HT-29 (cell line): Measurements from ENCODE around the gene CDC25B. TPM values are rescaled to one million over a fixed set of nuclear protein-coding genes. Genes with fewer than 3 reads are reported as not detected.
"Not testable (repeated sequence)": the region's sequence is repeated elsewhere in the genome, so short reads cannot be mapped to it uniquely, and the experiment has no call there.

Experiments
- DNase-seq: peaks from one replicate; pipeline ENCODE4 v3.0.0-alpha.2; 2015; ENCODE audit warnings: low spot score
- total RNA-seq: library from RNA; depleted of rRNA; stranded (reverse); fragments of >200 nt; shearing (Covaris generic); gene quantifications from 2 replicates; pipeline ENCODE4 v1.2.3, GENCODE V29; 2014

CDC25B gene
- total RNA-seq, 1 experiment from 2014 or later: 71.1 TPM

DNA sequence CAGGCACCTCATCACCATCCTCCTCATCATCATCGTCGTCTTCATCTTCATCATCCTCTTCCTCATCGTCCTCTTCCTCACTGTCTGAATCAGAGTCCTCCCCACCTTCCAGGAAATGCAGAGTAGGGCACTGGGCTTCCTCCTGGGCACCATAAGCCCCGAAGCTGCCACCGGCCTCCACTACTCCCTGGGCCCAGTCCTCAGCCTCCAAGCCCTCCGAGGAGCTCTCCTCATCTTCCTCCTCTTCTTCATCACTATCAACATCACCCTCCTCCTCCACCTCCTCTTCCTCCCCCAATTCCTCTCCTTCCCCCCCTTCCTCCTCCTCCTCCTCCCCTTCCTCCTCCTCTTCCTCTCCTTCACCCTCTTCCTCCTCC is 11.3 kb upstream of the CDC25B start:
- DNase-seq: no peak

DNA sequence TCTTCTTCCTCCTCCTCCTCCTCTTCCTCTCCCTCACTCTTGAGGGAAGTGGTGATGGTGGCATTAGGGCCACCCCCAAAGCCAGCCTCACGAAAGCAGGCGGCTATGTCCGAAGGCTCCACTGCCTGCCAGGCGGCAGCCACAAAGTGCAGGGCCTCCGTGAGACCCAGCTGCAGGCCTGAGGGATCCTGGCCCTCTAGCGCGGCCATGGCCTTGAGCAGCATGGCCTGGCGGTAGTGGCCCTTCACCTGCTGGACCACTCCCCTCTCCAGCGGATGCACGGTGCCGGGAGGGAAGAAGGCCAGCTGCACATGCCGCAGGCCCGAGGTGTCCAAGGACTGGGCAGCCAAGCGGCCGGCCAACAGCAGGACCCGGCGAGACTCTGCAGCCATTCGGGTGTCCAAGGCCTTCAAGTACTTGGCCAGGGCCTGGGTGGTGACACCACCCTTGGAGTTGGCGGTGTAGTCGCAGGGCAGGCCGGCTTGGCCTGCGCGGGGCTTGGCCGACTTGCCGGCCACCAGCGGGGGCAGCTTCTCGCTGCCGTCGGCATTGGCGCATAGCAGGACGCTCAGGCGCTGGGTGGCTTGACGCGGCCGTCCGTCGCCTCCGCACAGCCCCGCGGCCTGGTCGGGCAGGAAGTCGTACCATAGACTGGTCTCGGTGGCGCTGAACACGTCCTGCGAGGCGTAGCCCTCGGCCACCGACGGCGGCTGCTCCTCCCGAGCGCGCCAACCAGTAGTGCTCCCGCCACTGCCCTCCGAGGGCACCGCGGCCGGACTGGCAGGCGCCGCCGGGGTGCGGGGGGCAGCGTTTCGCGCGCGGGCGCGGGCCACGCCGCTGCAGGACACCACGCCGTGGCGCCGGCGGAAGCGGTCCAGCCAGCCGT is 10.6 kb upstream of the CDC25B start:
- DNase-seq: peak; percentile 40

DNA sequence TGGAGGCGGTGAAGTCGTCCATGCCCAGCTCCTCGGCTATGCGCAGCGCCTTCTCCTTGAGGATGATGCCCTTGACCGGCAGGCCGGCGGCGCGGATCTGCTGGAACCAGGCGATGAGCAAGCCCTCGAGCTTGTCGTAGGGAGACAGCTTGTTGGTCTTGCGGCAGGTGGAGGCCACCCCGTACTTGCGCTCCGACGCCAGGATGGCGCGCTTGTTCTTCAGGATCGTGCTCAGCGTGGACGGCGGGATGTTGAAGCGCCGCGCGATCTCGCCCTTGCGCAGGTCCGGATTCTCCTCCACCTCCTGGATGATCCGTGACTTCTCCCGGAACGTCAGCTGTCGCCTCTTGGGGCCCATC is 10.0 kb upstream of the CDC25B start:
- DNase-seq: peak; percentile 44

DNA sequence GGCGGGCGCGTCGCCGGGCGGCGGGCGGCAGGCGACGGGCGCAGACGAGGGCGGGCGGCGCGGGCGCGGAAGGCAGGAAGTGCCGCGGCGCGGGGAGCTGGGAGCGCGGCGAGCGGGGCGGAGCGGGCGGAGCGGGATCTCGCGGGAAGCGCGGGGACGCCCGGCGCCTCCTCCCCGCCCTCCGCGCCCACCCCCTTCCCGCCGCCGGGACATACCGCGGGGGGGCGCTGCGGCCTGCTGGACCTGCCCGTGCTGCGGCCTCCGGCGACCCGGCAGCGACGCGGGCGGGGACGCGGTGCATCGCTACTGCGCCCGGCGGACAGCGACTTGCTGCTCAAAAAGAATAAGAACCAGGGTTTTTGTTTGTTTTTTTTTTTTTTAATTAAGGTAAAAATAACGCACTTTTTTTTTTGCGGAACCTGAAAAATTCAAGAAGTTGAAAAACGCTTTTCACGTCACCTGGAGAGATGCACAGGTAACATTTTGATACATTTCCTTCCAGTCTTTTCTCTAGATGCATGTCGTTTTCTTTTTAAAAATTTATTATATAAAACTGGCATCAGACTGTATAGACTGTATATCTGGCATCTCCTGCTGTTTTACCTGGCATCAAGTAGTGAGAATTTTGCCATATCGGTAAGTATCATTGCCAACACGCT is 9.3 kb upstream of the CDC25B start, which contains the start of gene CENPB:
Gene CENPB (minus strand): TSS at position 76 of the 659 bp plus-strand sequence. CDS start 257 bp downstream, outside the sequence.
- DNase-seq: peak; percentile 87

DNA sequence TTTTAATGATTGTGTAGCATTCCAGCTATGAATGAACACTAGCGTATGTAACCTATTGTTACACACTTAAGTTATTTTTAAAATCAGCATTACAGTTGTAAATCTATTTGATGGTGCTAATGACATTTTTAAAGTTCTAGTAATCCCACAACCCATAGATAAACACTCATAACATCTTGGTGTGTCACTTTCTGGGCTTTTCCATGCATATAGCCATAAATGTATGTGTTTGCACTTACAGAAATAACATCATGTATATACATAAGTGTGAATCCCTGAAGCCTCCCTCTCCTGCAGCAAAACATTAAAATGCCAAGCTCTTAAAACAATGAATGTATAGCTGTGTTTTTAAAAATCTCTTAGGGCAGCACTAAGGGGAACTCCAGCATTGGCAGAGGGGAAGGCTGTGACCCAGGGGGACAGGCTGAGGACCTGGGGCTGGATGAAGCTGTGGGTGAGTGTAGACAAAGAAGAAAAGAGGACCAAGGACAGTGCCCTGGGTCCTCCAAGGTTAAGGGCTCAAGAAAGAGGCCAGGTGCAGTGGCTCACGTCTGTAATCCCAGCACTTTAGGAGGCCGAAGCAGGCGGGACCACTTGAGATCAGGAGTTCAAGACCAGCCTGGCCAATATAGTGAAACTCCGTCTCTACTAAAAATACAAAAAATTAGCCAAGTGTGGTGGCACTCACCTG is 8.6 kb upstream of the CDC25B start:
- no peak for DNase-seq

DNA sequence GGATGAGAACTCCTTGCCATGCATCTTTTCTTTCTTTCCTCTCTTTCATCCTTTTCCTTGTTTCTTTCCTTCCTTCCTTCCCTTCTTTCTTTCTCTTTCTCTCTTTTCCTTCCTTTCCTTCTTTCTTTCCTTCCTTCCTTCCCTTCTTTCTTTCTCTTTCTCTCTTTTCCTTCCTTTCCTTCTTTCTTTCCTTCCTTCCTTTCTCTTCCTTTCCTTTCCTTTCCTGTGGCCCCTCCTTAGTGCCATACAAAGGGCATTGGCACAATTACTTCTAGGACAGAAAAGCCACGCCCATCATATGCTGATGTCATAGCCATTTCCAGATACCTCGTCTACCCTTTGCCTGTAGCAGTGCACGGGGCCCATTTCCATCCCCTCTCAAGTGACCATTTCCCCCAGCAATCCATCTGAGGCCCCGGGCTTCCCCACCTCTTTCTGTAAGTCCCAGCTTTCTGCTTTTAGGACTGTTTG is 7.4 kb upstream of the CDC25B start:
- no peak for DNase-seq

GRCh38 chr20:3789201-3789600 is 6.9 kb upstream of the CDC25B start:
- not testable (repeated sequence) for DNase-seq

DNA sequence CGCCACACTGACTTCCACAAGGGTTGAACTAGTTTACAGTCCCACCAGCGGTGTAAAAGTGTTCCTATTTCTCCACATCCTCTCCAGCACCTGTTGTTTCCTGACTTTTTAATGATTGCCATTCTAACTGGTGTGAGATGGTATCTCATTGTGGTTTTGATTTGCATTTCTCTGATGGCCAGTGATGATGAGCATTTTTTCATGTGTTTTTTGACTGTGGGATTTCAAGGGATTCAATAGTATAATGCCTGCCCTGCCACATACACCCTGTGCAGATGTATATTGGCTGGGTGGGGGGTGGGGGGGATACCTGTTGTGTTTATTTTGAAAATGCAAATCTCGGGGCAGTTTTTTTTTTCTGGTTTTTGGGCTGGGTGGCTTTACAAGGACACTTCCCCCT is 1.9 kb upstream of the CDC25B start:
- DNase-seq: not testable (repeated sequence)

DNA sequence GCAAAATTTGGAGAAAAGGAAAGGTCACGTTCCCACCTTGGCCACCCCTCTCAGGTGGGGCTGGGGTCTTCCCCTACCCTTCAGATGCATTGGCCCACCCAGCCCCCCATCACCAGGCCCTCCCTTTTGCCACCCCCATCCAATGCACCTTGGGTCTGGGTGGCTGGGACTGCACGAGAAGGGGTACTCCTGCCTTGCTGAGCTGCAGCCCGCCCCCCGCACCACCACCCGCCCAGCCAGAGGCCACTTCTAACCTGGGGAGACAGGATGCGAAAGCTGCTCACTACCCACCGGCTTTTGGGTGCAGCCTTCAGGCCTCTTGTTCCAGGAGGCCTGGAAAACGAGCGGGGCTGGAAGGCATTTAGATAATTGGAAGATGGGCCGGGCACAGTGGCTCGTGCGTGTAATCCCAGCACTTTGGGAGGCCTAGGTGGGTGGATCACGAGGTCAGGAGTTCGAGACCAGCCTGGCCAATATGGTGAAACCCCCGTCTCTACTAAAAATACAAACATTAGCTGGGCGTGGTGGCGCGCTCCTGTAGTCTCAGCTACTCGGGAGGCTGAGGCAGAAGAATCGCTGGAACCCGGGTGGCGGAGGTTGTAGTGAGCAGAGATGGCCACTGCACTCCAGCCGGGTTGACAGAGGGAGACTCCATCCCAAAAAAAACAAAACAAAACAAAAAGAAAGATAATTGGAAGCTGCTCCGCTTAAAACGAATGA is 1.2 kb upstream of the CDC25B start:
- DNase-seq: no peak

DNA sequence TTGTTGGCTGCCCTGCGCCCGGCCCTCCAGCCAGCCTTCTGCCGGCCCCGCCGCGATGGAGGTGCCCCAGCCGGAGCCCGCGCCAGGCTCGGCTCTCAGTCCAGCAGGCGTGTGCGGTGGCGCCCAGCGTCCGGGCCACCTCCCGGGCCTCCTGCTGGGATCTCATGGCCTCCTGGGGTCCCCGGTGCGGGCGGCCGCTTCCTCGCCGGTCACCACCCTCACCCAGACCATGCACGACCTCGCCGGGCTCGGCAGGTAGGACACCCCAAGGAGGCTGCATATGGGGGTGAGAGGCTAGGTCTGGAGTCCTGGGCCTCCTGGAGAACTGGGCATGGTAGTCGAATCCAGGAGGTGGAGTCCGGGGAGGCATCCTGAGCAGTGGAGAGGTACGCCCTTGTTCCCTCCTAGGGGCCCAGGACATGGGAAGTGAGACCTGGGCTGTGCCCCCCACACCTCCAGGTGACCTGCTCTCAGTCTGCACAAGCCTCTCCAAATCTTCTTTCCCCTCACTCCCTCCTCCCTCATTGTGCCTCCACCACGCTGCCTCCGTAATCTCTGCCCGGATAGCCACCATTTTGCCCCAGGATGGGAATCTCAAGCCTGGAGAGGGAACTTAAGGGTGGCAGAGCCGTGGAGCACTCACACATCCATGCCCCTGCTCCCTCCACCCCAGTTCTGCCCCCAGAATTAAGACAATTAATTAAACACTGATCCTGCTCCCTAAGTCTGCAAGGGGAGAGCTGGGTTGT is 541 bp downstream of the CDC25B start:
- DNase-seq: peak; percentile 41

DNA sequence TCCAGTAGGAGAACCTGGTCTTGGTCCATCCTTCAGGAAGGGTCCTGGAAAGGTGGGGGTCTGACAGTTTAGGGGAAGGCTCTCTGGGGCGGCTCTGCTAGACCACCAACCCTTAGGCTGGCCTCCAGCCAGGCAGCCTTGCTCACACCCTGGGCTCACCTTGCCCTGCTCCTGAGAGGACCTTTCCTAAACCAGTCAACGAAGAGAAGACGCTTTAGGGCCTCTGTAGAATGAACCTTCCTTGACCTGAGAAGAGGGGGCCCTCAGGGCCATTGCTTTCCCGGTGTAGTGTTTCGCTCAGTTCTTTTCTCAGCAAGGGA is 1.1 kb downstream of the CDC25B start:
- no peak for DNase-seq

DNA sequence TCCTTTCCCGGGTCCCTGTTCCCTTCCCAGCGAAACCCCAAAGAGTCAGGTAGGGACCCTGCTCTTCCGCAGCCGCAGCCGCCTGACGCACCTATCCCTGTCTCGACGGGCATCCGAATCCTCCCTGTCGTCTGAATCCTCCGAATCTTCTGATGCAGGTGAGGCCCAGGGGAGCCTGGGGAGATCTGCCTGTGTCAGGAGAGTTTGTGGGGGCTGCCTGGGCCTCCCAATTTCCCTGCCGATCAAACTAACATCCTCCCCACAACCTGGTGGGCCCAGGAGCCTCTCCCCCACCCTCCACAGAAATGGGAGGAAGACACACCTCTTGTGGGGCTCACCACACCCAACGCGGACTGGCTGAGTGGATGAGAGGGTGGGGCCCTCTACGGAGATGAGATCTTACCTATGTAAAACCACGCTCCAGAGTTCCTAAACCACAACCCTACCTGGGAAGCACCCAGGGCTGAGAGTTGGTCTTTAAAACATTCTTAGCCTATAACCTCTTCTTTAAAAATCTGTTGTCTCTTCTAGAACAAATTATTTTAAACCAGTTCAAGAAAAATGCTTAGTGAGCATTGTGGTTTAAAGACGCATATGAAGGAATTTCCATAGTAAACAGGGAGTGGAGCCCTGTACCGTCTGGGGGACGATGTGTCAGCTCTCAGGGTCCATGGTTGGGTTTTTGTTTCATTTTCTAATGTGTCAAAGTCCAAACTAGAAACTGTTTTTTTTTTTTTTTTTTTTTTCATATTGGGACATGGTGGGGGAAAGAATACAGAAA is 1.7 kb downstream of the CDC25B start:
- no peak for DNase-seq

DNA sequence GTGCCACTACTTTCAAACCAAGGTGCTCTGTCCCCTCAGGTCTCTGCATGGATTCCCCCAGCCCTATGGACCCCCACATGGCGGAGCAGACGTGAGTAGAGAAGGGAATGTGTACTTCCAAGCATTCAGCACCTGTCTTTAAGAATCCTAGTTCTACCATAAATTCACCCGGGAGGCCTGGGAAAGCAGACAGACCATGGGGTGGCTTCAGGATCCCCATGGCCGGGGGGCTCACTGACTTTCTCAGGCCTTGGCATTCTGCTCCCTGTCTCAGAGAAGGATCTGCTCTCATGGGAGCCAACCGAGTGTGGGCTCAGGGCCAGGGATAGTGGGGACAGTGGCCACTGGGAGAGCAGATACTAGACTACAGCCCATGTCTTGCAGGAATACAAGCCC is 2.3 kb downstream of the CDC25B start:
- no peak for DNase-seq

- no peak for DNase-seq
Observed at GRCh38 chr20:3798908-3799248, 2.8 kb downstream of the CDC25B start.

DNA sequence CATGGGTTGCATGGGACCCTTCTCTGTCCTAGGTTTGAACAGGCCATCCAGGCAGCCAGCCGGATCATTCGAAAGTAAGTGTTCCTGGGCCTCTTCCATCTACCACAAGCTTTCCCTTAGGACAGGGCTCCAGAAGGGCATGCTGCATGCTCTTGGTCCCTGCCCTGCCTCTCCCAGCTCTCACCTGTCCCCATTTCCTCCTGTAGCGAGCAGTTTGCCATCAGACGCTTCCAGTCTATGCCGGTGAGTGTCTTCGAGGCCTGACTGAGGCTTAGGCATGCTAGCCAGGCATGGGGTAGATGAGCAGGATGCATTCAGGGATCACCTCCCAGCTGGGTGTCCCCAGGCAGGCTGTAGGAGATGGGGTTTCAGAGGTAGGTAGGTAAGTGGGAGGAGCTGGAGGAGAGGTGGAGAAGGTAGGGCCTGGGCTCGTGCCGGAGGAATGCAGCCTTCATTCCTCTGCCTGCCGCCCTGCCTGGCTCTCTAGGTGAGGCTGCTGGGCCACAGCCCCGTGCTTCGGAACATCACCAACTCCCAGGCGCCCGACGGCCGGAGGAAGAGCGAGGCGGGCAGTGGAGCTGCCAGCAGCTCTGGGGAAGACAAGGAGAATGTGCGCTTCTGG is 4.3 kb downstream of the CDC25B start:
- no peak for DNase-seq

DNA sequence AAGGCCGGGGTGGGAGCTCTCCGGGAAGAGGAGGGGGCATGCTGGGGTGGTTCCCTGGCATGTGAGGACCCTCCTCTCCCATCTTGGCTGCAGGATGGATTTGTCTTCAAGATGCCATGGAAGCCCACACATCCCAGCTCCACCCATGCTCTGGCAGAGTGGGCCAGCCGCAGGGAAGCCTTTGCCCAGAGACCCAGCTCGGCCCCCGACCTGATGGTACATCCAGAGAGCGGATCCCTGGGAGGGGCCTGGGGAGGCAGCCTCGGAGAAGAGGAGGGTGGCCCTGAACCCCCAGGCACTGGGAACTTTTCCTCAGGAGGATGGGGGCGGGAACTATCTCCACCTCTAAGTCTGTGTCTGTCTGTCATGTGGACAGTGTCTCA is 4.8 kb downstream of the CDC25B start:
- DNase-seq: no peak

DNA sequence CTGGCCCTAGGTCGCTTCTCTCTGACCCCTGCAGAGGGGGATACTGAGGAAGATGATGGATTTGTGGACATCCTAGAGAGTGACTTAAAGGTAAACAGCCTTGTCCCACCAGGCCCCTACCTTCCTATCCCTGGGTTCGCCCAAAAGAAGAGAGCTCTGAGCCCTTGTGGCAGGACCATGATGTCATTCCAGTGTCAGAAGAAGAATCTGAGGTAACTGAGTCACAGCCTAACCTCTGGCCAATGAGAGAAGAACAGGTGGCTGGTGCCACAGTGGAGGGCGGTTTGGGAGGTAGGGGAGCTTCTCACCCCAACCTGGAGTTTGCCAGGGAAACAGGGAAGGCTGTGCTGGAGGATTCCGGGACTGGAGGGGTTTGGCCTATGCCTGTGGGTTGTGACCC is 5.2 kb downstream of the CDC25B start:
- no peak for DNase-seq

DNA sequence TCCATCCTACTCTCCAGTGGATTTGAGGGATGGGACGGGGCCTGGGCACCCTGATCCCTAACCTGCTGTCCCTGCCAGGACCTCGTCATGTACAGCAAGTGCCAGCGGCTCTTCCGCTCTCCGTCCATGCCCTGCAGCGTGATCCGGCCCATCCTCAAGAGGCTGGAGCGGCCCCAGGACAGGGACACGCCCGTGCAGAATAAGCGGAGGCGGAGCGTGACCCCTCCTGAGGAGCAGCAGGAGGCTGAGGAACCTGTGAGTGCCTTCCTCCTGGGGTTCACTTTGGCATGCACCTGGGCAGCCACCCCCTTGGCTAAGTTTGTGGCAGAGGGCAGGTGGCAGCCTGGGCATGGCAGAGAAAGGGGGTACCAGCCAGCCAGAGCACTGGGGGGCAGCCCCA is 5.7 kb downstream of the CDC25B start:
- no peak for DNase-seq

DNA sequence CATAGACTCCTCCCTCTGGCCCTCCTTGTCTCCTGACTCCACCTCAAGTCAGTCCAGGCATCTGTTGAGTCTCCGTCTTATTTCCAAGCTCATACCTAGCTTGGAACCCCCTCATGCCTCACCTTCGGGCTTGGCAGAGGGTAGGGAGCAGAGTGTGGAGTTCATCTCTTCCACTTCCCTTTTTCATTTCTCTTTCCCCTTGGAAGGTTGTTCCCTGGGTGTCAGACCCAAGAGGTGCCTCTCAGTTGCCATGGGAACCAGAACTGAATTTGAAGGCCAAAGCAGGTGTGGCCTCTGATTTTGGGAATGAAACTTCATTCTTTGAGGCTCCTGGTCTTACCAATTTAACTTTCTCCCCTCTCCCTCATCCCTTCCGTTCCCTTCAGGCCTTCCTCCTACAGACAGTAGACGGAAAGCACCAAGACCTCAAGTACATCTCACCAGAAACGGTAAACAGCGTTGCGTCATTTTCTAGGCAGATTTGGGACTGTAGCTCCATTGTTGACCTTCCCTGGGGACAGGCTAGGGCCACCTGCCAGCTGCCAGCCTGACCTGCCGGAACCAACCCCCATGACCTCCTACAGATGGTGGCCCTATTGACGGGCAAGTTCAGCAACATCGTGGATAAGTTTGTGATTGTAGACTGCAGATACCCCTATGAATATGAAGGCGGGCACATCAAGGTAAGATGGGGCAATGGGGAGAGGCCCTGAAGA is 6.6 kb downstream of the CDC25B start:
- no peak for DNase-seq
